GM12891 (cell line): ENCODE results near the gene TUBAL3.

ENCODE experiments used
- POLR2A ChIP-seq: IDR thresholded peaks from 2 replicates; pipeline ENCODE4 v1.6.1; 2011; ENCODE audit warnings: low read depth, low read length, control low read depth
- POLR2AphosphoS5 ChIP-seq: IDR thresholded peaks from 2 replicates; pipeline ENCODE4 v1.6.1; 2011; ENCODE audit warnings: low read depth, low read length, control low read depth
- POU2F2 ChIP-seq: IDR thresholded peaks from 2 replicates; pipeline ENCODE4 v1.6.1; 2011; ENCODE audit warnings: low read depth, mild to moderate bottlenecking, control low read depth, low read length, moderate library complexity
- SPI1 ChIP-seq: IDR thresholded peaks from 2 replicates; pipeline ENCODE4 v1.6.1; 2011; ENCODE audit warnings: low read depth, low read length, control low read depth
- TAF1 ChIP-seq: IDR thresholded peaks from 2 replicates; pipeline ENCODE4 v1.6.1; 2011; ENCODE audit warnings: low read depth, low read length, control low read depth

- TF ChIP-seq TAF1 = no peak
- TF ChIP-seq POLR2A = no peak
- no peak for TF ChIP-seq POLR2AphosphoS5
- TF ChIP-seq POU2F2 = no peak
- no peak for TF ChIP-seq SPI1
These were observed 12.4 kb upstream of the TUBAL3 start for GRCh38 chr10:5416981-5417380.
